Amygdala (tissue), 56 donors: ENCODE data around the gene CISD1.
"Not testable (repeated sequence)": the region's sequence is repeated elsewhere in the genome, so short reads cannot be mapped to it uniquely, and the experiment has no call there.

Experiments
- DNase-seq, 56 donors: peaks; one replicate each; lab custom pipeline; 2025; lab: John Stamatoyannopoulos, UW

Gene CISD1

DNA sequence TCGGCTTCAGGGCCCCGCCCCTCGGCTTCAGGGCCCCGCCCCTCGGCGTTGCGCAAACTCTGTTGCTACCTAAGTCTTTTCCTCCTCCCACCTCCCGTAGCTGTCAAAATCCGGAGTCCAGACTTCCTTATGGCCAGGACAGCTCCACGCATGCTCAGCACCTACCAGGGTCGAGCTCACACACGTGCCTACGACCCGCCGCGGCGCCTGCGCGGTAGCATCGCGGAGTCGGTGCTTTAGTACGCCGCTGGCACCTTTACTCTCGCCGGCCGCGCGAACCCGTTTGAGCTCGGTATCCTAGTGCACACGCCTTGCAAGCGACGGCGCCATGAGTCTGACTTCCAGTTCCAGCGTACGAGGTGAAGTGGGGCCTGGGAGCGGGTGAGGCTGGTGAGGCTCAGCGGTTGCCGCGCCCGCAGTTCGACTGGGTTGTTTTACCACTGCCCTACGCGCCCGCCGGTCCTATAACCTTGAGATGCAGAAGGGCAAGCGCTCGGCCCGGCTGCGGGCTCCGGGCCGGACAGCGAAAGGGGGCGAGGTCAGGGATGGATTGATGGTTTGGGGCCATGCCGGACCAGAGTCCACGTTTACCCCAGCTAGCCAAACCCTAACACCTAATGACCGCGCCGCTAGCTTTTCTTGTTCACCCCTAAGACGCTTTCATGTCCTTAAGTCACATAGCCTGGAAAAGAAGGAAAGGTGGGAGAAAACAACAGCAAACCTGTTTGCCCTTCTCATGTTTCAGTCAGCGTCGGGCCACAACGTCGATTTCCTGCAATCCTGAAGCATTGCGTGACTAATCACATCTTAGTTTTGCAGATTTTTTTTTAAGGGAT is at the start of gene CISD1:
CISD1 (plus strand) TSS at position 217 of the 836 bp plus-strand sequence; CDS start at position 329, 112 bp downstream.
- peak; percentile 48 to 96 (median 90) for DNase-seq

DNA sequence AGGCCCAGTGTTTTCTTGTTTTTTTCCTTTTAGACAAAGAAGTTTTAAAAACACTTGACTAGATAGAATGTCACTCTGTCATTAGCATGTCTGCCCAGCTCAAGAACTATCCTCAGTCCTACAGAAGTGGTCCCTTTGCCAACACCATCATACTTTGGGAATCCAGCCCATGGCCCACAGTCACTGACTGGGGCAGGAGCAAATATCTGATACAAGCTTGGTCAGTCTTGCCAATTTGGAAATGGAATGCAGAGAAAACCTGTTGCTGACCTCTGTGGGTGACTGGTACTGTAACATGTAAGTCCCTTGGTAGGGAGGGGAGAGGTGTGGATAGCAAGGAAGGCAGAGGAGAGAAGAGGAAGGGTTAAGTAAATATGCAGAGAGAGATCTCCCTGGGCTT is 49.1 kb upstream of the CISD1 start:
- no peak for DNase-seq

DNA sequence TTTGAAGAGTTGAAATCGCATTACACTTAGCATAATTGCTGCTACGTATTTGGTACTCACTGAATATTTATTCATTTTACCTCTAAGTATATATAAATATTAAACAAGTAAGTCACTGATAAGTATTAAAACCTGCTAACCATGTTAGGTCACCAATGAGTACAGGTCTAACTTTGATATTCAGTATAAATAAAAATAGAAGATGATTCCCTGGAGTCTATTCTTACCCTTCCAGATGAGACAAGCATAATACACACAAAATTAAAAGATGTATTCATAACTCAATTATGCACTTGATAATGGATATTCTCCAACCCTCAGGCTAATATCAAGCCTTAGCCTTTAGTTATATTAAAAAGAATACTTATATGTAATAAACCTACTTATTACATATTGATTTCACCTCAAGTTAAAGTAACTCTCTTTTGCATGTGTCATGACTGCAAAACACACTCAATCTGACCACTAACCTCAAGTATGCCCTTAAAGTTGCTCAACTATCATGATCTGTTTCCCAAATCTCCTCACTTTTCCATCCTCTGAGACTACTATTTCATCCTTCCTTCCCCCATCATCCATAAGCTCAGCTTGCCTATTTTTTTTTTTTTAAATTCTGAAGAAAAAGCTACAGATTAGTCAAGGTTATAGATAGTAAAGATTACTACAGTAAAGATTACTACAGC is 48.1 kb upstream of the CISD1 start:
- DNase-seq: no peak

DNA sequence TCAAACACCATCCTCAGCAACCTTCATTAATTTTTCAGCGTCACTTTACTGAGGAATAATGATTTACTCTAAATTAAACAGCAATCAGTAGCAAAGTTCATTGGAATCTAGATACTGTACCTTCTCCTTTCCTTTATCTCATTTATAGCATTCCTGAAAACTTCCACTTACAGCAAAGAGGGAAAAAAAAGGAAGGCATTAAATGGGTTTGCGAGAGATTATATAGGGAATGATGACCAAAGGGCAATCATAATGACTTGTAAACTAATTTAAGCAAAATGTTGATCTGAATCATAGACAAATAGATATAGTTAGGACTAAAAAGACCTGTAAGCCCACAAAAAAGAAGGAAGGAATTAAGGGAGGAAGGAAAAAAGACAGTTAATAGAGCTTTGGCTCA is 43.3 kb upstream of the CISD1 start:
- DNase-seq: no peak

DNA sequence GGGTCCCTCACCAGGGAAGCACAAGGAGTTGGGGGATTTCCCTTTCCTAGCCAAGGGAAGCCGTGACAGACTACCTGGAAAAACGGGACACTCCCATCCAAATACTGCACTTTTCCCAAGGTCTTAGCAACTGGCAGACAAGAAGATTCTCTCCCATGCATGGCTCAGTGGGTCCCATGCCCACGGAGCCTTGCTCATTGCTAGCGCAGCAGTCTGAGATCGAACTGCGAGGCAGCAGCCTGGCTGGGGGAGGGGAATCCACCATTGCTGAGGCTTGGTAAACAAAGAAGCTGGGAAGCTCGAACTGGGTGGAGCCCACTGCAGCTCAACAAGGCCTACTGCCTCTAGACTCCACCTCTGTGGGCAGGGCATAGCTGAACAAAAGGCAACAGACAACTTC is 39.1 kb upstream of the CISD1 start:
- DNase-seq: peak in 10 of 56 donors; percentile 5 to 51 (median 14)

DNA sequence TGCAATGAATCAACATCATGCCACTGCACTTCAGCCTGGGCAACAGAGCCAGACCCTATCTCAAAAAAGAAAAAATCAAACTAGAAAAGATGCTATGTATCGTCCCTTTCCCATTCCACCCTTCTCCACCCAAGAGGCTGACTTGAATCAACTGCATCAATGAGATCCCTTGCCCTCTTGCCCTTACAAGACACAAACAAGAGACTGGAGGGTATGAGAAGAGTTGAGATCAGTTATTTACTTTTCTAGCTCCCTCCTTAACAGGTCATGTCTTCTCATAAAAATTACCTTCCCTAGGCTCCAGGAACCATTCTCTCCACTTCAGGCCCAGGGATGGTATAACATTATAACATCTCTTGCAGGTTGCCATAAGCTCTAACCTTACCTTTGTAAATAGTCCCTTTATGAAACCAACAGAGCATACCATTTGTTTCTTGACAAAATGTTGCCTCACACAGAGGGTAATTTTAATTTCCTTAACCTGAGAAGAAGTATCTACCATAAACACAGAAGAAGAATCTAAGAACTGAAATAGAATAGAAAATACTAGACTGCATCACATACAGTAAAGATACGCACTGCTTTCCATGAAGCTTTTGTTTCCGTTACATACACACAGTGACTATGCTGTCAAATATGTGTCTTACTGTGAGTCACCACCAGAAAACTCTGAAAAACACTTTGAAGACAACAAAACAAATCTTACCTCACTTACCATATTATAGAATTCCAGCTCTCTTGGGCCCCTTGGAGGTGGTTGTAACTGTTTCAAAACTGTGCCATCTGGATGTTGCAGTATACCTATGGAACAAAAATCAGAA is 31.7 kb upstream of the CISD1 start:
- DNase-seq: no peak

DNA sequence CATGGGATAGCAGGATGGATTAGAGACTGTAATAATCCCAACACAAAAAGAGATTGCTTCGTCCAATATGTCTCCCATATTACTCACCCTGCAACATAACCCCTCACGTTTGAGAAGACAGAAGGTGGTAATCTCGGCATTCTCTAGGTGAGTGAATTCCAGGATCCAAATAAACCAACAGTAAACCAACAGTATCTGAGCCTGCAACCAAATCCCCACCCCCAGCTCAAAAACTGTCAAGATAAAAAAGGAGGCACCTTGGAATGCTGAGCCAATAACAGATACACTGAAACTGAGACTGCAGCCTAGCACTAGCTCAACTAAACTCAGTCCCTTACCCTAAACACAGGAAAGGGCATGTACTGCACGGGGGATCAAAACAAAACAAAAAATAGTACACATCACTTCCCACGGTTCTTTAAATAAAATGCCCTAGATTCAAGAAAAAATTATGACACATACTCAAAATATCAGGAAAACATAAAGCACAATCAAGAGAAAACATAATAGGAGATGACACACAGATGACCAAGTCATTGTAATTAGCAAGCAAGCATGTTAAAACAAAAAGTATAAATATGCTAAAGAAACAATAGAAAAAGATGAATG is 29.3 kb upstream of the CISD1 start:
- no peak for DNase-seq

- no peak for DNase-seq
Observed at GRCh38 chr10:58240531-58240930, 28.4 kb upstream of the CISD1 start.

GRCh38 chr10:58241346-58241745 is 27.6 kb upstream of the CISD1 start:
- no peak for DNase-seq

DNA sequence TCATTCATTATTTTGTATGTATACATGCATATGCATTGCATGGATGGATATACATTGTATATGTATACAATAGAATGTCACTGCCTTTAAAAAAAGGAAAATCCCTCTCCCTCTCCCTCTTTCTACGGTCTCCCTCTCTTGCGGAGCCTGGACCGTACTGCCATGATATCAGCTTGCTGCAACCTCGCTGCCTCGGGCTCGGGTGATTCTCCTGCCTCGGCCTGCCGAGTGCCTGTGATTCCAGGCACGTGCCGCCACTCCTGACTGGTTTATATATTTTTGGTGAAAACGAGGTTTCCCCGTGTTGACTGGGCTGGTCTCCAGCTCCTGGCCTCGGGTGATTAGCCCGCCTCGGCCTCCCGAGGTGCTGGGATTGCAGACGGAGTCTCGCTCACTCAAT is 25.7 kb upstream of the CISD1 start:
- DNase-seq: no peak

GRCh38 chr10:58243801-58244200 is 25.2 kb upstream of the CISD1 start:
- DNase-seq: not testable (repeated sequence)

DNA sequence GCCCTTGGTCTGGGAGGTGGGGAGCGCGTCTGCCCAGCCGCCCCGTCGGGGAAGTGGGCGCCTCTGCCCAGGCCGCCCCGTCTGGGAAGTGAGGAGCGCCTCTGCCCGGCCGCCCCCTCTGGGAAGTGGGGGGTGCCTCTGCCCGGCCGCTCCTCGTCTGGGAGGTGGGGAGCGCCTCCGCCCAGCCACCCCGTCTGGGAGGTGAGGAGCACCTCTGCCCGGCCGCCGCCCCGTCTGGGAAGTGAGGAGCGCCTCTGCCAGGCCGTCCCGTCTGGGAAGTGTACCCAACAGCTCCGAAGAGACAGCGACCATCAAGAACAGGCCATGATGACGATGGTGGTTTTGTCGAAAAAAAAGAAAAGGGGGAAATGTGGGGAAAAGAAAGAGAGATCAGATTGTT is 24.7 kb upstream of the CISD1 start:
- DNase-seq: not testable (repeated sequence)

GRCh38 chr10:58244666-58245065 is 24.3 kb upstream of the CISD1 start:
- DNase-seq: not testable (repeated sequence)

DNA sequence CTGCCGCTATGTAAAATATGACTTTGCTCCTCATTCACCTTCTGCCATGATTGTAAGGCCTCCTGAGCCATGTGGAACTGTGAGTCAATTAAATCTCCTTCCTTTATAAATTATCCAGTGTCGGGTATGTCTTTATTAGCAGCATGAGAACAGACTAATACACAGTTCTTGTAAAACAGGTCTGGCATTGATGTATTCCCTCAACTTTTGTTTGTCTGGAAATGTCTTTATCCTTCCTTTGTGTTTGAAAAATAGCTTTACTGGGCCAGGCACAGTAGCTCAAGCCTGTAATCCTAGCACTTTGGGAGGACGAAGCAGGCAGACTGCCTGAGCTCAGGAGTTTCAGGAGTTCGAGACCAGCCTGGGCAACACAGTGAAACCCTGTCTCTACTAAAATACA is 15.8 kb upstream of the CISD1 start:
- DNase-seq: no peak

DNA sequence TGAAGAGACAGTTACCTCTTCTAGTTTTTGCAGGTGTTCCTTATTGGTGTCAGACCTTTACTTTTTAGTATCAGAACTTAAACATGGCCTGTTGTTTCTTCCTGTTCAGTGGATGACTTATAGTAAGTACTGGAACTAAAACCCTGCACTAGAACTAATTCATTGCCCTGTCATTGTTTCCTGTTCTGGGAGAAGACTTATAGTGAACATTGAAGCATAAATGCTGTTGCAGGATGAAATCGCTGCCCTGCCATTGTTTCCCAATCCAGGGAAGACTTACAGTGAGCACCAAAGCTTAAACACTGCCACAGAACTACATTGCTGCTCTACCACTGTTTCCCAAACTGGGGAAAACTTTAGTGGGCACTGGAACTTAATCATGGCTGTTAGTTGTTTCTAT is 14.3 kb upstream of the CISD1 start:
- DNase-seq: no peak

DNA sequence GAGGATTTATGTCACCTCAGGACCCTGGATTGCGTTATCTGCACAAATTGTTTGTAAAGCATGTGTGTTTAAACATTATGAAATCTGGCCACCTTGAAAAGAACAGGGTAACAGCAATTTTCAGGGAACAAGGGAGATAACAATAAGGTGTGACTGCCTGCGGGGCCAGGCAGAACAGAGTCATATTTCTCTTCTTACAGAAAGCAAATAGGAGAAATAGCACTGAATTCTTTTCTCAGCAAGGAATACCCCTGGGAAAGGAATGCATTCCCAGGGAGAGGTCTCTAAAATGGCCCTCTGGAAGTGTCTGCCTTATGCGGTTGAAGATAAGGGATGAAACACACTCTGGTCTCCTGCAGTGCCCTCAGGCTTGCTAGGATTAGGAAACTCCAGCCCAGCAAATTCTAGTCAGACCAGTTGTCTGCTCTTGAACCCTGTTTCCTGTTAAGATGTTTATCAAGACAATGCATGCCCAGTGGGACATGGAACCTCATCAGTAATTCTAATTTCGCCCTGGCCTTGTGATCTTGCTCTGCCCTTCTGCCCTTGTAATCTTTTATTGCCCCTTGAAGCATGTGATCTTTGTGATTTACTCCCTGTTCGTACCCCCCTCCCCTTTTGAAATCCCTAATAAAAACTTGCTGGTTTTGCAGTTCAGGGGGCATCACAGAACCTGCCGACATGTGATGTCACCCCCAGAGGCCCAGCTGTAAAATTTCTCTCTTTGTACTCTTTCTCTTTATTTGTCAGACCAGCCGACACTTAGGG is 12.8 kb upstream of the CISD1 start:
- DNase-seq: not testable (repeated sequence)

DNA sequence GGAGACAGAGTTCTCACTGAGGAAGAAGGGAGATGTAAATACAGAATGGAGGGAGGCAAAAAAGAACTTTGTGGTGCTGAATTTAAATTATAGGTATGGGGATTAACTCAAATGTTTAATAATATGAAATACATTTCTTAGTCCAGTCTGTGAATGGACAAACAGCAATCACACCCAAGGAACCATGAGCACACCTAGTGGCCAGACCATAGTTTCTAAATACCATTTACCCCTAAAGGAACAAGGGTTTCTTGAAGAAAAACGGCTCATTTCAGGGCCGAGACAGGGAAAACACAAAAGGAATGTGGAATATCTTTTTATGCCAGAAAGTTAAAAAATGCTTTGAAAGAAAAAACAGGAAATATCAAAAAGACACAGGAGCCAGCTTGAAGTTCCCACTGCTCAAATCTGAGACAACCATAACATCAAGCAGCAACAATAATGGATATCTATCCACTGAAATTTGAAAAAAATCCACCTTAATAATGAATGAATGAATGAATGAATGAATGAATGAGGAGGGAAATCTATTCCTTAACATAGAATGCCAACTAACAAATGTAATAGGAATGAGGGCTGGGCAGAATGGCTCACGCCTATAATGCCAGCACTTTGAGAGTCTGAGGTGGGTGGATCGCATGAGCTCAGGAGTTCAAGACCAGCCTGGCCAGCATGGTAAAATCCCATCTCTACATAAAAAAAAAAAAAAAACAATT is 9.8 kb upstream of the CISD1 start:
- DNase-seq: no peak

GRCh38 chr10:58260334-58260733 is 8.6 kb upstream of the CISD1 start:
- no peak for DNase-seq

DNA sequence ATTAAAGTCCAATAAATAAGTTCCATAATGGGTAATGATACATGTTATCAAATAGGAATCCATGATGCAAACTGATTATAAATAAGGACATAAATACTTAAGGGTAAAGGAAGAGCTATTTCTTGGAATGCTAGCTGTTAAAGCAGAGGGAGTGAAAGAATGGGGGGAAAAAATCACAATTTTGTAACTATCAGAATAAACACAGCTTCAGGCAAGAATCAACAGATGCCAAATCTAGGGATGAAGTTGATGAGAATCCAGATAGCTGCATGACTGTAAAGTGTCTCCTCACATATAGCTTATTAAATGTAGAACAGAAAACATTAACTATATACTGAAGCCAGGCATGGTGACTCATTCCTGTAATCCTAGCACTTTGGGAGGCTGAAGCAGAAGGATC is 6.2 kb upstream of the CISD1 start:
- DNase-seq: no peak
